ENCODE data around the gene TRAF2. TPM values are rescaled to one million over a fixed set of nuclear protein-coding genes. Genes with fewer than 3 reads are reported as not detected.
"Not testable (repeated sequence)": the region's sequence is repeated elsewhere in the genome, so short reads cannot be mapped to it uniquely, and the experiment has no call there.

The TRAF2 gene
- total RNA-seq, 1 donor from 2014 or later, result 8.8 TPM

DNA sequence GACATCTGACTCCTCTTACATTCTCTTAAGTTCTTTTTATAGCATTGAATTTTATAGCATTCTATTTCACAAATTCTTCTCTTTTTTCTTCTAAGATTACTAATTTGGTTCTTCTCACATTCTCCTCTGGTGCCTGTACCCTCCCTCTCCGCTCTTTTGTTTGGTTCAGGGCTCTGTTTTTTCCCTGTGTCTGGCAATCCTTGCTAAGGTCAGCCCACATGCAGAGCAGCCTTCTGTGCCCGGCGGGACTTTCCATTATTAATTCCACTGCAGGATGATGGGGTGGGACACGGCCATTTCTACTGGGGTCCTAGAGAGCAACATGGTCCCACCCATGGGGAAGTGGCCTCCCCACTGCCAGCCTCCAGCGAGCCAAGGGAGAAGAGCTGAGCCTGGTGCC, 9.8 kb upstream of the TRAF2 start:
- no peak for DNase-seq (ENCODE audit: low spot score)

GRCh38 chr9:136880651-136881050, 5.7 kb upstream of the TRAF2 start:
- no peak for DNase-seq (ENCODE audit: low spot score)

DNA sequence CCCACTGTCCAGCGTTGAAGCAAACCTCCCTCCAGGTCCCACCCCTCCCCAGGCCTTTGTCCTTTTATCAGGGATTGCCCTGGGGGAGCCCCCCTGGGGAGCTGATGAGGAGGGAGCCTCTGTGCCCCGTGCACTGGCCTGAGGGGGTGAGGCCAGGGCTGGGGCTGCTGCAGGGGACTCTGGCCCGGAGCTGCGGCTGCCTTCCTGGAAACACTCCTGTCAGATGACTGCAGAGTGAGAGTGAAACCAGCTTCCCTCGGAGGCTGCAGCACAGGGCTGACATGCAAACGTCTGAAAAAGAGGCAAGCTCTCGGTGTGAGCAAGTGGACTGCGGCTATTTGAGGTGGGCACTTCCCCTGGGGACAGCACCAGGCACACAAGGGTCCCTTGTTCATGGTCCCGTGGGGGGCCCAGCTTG, 4.6 kb upstream of the TRAF2 start:
- DNase-seq (ENCODE audit: low spot score), result no peak

- no peak for DNase-seq (ENCODE audit: low spot score)
Measured at GRCh38 chr9:136882109-136882946, 4.0 kb upstream of the TRAF2 start.

- not testable (repeated sequence) for DNase-seq (ENCODE audit: low spot score)
Measured at GRCh38 chr9:136882947-136883283, 3.4 kb upstream of the TRAF2 start.

DNA sequence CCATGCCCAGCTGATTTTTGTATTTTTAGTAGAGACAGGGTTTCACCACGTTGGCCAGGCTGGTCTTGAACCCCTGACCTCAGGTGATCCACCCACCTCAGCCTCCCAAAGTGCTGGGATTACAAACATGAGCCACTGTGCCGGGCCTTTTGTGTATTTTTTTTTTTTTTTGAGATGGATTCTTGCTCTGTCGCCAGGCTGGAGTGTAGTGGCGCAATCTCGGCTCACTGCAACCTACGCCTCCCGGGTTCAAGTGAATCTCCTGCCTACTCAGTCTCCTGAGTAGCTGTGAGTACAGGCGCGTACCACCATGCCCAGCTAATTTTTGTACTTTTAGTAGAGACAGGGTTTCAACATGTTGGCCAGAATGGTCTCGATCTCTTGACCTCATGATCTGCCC, 2.6 kb upstream of the TRAF2 start:
- DNase-seq (ENCODE audit: low spot score), result not testable (repeated sequence)

- no peak for DNase-seq (ENCODE audit: low spot score)
Measured at GRCh38 chr9:136886610-136887597, 588 bp downstream of the TRAF2 start.

GRCh38 chr9:136888454-136888853, 2.1 kb downstream of the TRAF2 start:
- DNase-seq (ENCODE audit: low spot score), result no peak

DNA sequence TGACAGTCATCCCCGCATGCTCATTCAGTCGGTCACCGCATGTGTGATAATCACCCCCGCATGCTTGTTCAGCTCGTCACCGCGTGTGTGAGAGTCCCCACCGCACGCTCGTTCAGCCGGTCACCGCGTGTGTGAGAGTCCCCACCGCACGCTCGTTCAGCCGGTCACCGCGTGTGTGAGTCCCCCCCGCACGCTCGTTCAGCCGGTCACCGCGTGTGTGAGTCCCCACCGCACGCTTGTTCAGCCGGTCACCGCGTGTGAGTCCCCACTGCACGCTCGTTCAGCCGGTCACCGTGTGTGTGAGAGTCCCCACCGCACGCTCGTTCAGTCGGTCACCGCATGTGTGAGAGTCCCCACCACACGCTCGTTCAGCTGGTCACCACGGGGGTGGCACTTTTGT, 3.5 kb downstream of the TRAF2 start:
- no peak for DNase-seq (ENCODE audit: low spot score)

DNA sequence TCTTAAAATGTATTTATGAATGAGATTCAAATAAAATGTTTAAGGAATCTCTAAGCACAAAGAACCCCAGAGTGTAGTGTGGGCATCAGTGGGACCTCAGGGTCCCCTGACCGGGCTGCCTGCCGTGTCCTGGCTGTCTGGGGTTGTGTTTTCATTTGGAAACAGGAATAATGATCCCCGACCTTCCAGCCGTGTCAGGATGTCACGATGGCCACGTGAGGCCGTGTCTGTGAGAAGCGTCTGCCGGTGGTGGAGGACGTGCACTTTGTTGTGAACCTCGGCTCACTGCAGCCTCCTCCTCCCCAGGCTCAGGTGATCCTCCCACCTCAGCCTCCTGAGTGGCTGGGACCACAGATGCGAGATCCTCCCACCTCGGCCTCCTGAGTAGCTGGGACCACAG, 4.3 kb downstream of the TRAF2 start:
- no peak for DNase-seq (ENCODE audit: low spot score)

GRCh38 chr9:136896027-136896426, 9.7 kb downstream of the TRAF2 start:
- no peak for DNase-seq (ENCODE audit: low spot score)

- no peak for DNase-seq (ENCODE audit: low spot score)
Measured at GRCh38 chr9:136898483-136899100, 12.3 kb downstream of the TRAF2 start.

GRCh38 chr9:136899196-136899595, 12.9 kb downstream of the TRAF2 start:
- no peak for DNase-seq (ENCODE audit: low spot score)

DNA sequence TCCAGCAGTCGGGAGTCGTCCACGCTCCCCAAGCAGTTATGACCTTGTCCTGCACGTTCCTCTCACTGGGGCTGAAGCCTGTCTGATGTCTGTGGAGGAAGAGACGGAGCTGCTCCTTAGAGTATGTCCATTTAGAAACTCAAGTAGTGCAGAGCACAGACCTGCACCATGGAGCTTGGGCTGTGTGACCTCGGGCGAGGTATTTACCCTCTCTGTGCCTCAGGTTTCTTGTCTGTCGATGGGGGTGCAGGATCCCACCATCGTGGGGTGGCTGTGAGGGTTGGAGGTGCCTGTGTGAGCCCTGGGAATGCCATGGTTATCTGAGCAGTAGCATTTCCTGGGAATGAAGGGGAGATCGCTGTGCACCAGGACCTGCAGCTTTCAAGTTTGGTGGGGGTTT, 14.2 kb downstream of the TRAF2 start:
- DNase-seq (ENCODE audit: low spot score), result no peak

- no peak for DNase-seq (ENCODE audit: low spot score)
Measured at GRCh38 chr9:136900988-136901515, 14.7 kb downstream of the TRAF2 start.

- DNase-seq (ENCODE audit: low spot score), result no peak
Measured at GRCh38 chr9:136901516-136902258, 15.4 kb downstream of the TRAF2 start.

GRCh38 chr9:136902259-136902821, 16.0 kb downstream of the TRAF2 start:
- DNase-seq (ENCODE audit: low spot score), result no peak

DNA sequence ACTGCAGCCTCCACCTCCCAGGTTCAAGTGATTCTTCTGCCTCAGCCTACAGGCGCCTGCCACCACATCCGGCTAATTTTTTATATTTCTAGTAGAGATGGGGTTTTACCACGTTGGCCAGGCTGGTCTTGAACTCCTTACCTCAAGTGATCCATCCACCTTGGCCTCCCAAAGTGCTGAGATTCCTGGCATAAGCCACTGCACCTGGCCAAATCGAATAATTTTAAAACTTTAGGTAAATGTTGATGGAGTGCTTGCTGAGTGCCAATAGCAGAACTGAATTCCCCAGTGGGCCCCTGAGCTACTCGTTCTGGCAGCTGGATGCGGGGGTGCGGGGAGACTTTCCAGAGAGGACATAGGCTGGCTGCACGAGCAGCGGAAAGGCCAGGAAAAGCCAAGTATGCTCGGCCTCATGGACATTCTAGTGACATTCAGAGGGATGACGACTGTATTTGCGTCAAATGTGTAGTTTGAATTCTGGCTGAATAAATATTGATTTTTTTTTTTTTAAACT, 16.8 kb downstream of the TRAF2 start:
- DNase-seq (ENCODE audit: low spot score), result no peak

DNA sequence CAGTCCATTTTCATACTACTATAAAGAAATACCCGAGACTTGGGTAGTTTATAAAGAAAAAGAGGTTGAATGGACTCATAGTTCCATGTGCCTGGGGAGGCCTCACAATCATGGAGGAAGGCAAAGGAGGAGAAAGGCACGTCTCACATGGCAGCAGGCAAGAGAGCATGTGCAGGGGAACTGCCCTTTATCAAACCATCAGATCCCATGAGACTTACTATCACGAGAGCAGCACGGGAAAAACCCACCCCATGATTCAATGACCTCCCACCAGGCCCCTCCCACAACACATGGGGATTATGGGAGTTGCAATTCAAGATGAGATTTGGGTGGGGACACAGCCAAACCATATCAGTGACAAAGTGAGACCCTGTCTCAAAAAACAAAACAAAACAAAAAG, 19.9 kb downstream of the TRAF2 start:
- no peak for DNase-seq (ENCODE audit: low spot score)

Measured in mesenteric fat pad (tissue), 1 donor.